H1 (cell line): ENCODE results near the gene KCNIP3. TPM values are rescaled to one million over a fixed set of nuclear protein-coding genes. Genes with fewer than 3 reads are reported as not detected.

ENCODE experiments used
- ASH2L ChIP-seq: fragments of 200-600, 300-600 bp; sonication (generic); IDR thresholded peaks from one replicate; pipeline ENCODE4 v1.7.1; 2017; ENCODE audit warnings: low read length
- ATF3 ChIP-seq: IDR thresholded peaks from 2 replicates; pipeline ENCODE4 v1.6.1; 2011; ENCODE audit warnings: low read depth, mild to moderate bottlenecking, low read length; ENCODE audit not compliant: insufficient read depth
- BCL11A ChIP-seq, 2 experiments: IDR thresholded peaks; one replicate each; pipeline ENCODE4 v1.6.1; 2011; ENCODE audit warnings: low read depth in 2 of 2, low read length in 2 of 2, mild to moderate bottlenecking in 2 of 2
- BRCA1 ChIP-seq: IDR thresholded peaks from 2 replicates; pipeline ENCODE4 v1.6.1; 2012; ENCODE audit warnings: low read depth, low read length, improper control_type of control experiment
- CTBP2 ChIP-seq: IDR thresholded peaks from 2 replicates; pipeline ENCODE4 v1.7.0; 2011; ENCODE audit warnings: borderline replicate concordance, mild to moderate bottlenecking, moderate library complexity, mixed read lengths, low read length; ENCODE audit not compliant: insufficient read depth, insufficient read length
- HDAC6 ChIP-seq: IDR thresholded peaks from one replicate; pipeline ENCODE4 v1.7.1; 2012; ENCODE audit warnings: low read depth, mild to moderate bottlenecking, inconsistent platforms, low read length, moderate library complexity
- KDM1A ChIP-seq: fragments of 200-600, 300-600 bp; sonication (generic); IDR thresholded peaks from 2 replicates; pipeline ENCODE4 v1.7.1; 2016; ENCODE audit warnings: mild to moderate bottlenecking, low read length, borderline replicate concordance
- NANOG ChIP-seq: IDR thresholded peaks from 2 replicates; pipeline ENCODE4 v1.6.1; 2011; ENCODE audit warnings: low read length, low read depth, mild to moderate bottlenecking, inconsistent platforms; ENCODE audit not compliant: insufficient read depth, poor library complexity, severe bottlenecking
- polyA plus RNA-seq, 7 experiments: library from polyadenylated mRNA; depleted of rRNA in 3 of 7; stranded (reverse) in 5 of 7; unstranded in 2 of 7; fragments of >200 nt in 5 of 7; fragments of 200-250 nt in 2 of 7; gene quantifications; 1 replicate in 5 of 7; 2 replicates in 1 of 7; 4 replicates in 1 of 7; pipeline versions ENCODE4 v1.2.1 to v1.2.3, GENCODE V29; 2011 to 2013; ENCODE audit warnings: missing spikeins in 2 of 7, mixed read lengths in 2 of 7
- total RNA-seq: library from RNA; stranded (reverse); fragmentation: NEBNext Ultra II Directional; extraction: Animal tissue kit (Norgen Biotek cat#: 25700); gene quantifications from 2 replicates; pipeline ENCODE4 v1.2.1, GENCODE V29; 2021
- TF ChIP-seq, protein P1 (sequence below): IDR thresholded peaks from 2 replicates; pipeline ENCODE4 v1.6.1; 2011; ENCODE audit warnings: low read length, improper control_type of control experiment

Gene KCNIP3
- total and polyA plus RNA-seq, 2 of the 8 experiments (the other 6 are each of a cell fraction or from before 2014, with no cell fraction given) = 0.33 to 1.9 TPM

GRCh38 chr2:95353613-95354468 is 56.7 kb downstream of the KCNIP3 start (continued):
- TF ChIP-seq KDM1A (no peak), HDAC6 (no peak), ASH2L (no peak), CTBP2 (no peak), BCL11A (IDR thresholded peaks at IDR 0.05; ENCODE audit: low read depth in 2 of 2, low read length in 2 of 2) (no peak), ATF3 (no peak), NANOG (no peak), BRCA1 (no peak)
- TF ChIP-seq, protein P1, sequence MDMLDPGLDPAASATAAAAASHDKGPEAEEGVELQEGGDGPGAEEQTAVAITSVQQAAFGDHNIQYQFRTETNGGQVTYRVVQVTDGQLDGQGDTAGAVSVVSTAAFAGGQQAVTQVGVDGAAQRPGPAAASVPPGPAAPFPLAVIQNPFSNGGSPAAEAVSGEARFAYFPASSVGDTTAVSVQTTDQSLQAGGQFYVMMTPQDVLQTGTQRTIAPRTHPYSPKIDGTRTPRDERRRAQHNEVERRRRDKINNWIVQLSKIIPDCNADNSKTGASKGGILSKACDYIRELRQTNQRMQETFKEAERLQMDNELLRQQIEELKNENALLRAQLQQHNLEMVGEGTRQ = no peak
